ENCODE measurements around the gene GPR62.

GPR62 gene

GRCh38 chr3:51997172-51997571 is 42.0 kb downstream of the GPR62 start:
- no peak for DNase-seq

GRCh38 chr3:51997935-51998596 is 42.9 kb downstream of the GPR62 start:
- DNase-seq, result no peak

- no peak for DNase-seq
Observed at GRCh38 chr3:51998774-51999173, 43.6 kb downstream of the GPR62 start.

GRCh38 chr3:51999846-52000245 is 44.7 kb downstream of the GPR62 start:
- no peak for DNase-seq

- peak; percentile 89 for DNase-seq
Observed at GRCh38 chr3:52001443-52001974, 46.3 kb downstream of the GPR62 start.

- no peak for DNase-seq
Observed at GRCh38 chr3:52002748-52003147, 47.6 kb downstream of the GPR62 start.

- no peak for DNase-seq
Observed at GRCh38 chr3:52004163-52004787, 49.1 kb downstream of the GPR62 start.

- DNase-seq, result no peak
Observed at GRCh38 chr3:52004906-52005395, 49.8 kb downstream of the GPR62 start.

GRCh38 chr3:52005571-52005986 is 50.4 kb downstream of the GPR62 start:
- DNase-seq, result no peak

GRCh38 chr3:52006017-52006819 is 51.0 kb downstream of the GPR62 start:
- DNase-seq, result no peak

- no peak for DNase-seq
Observed at GRCh38 chr3:52006820-52007133, 51.6 kb downstream of the GPR62 start.
